ENCODE measurements around the gene MMAA.
"Not testable (repeated sequence)": the region's sequence is repeated elsewhere in the genome, so short reads cannot be mapped to it uniquely, and the experiment has no call there.

The MMAA gene

DNA sequence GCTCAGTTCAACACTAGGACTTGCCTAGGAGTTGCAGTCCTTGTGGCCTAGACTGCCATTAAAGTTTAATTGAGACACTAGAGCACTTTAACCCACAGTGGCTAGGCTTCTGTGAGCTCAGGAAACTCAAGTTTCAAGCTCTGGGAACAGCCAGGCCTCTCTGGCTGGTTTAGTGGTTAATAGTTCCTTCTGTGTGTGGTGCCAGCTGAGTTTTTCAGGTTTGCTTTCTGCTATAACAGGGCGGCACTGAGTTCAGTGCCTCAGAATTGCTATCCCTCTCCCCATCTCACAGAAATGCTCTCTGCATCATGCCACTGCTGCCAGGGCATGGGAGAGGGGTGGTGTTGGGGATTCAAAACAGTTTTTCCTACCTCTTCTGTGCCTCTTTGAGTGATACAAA is 15.9 kb downstream of the MMAA start:
- DNase-seq (ENCODE audit: low read depth in 2 of 2), result no peak

DNA sequence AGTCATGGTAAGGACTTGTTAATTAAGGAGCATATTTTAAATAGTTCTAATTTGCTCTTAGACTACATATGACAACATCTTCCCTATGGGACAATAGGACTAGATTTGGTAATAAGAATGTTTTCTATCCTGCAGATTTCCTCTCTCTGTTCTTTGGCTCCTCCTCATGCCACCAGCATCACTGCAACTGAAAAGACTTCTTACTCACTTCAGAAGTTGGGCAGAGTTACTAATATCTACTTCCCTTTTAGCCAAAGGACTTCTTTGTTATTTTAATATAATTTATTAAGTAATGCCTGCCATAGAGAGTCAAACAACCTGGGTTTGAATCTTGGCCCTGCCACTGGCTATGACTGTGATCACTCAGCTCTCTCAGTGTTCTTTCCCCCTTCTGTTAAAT is 16.4 kb downstream of the MMAA start:
- no peak for DNase-seq (ENCODE audit: low read depth in 2 of 2)

DNA sequence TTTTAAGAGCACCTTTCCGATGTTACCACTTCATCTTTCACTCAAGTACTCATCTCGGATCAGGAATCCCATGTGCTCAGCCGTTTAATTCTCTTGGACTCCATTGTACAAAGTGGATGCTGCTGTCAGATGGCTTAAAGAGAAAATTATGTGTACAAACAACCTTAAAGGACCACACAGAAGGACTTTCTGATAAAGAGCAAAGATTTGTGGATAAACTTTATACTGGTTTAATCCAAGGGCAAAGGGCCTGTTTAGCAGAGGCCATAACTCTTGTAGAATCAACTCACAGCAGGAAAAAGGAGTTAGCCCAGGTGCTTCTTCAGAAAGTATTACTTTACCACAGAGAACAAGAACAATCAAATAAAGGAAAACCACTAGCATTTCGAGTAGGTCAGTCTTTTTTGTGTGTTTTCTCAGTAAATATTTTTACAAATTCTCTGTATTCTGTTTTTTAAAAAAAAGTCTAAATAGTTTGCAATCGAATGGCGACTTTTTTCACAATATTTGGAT is 20.1 kb downstream of the MMAA start:
- no peak for DNase-seq (ENCODE audit: low read depth in 2 of 2)

DNA sequence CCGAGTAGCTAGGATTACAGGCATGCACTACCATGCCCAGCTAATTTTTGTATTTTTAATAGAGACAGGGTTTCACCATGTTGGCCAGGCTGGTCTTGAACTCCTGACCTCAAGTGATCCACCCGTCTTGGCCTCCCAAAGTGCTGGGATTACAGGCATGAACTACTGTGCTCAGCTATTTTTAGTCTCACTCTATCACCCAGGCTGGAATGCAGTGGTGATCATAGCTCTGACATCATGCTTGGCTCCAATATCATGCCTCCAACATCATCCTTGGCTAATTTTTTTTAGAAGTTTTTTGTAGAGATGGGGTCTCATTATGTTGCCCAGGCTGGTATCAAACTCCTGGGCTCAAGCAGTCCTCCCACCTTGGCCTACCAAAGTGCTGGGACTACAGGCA is 21.1 kb downstream of the MMAA start:
- DNase-seq (ENCODE audit: low read depth in 2 of 2), result not testable (repeated sequence)

DNA sequence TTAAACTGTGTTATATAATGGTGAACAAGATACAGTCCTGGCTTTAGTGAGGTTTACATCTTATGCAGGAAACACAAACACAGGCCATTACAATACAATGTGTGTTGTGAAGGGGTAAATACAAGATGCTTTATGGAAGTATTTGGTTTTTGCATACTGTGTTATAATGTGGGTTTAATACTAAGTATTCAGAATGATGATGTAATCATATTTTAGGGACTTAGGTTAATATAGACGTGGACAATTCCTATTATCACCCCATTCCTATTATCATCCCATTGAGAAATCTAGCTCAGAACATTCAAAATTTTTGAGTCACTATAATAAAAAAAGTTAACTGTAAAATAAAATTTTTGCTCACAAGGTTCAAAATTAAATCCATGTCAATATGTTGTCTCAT is 24.1 kb downstream of the MMAA start:
- no peak for DNase-seq (ENCODE audit: low read depth in 2 of 2)

DNA sequence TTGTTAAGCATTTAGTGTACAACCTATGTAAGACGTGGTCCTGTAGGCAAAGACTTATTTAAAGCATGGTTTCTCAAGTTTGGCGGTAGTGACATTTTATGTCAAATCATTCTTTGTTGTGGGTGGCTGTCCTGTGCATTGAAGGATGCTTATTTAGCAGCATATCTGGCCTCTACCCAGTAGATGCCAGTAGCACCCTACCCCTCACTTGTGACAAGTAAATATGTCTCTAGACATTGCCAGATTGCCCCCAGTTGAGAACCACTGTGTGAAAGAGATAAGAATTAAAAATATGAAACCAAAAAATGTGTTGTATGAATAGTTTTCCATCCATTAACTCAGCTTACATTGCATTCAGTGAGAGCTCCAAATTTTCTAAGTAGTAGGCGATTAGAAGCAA is 25.5 kb downstream of the MMAA start:
- no peak for DNase-seq (ENCODE audit: low read depth in 2 of 2)

DNA sequence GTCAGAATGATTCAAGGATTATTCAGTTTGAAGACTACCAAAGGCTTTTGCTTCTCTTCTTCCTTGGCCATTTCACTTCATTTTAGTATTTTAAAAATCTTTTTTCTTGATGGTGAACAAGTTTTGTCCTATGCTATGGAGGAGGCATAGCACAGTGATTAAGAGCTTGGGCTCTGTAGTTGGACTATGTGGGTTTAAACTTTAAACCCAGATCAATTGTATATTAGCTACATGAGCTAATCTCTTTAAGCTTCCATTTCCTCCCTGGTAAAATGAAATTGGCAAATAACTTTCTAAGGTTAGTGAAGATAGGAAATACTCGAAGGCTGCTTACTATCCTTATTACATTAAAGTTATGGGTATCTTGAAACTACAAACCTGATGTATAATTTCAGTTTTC is 37.0 kb downstream of the MMAA start:
- DNase-seq (ENCODE audit: low read depth in 2 of 2), result no peak

DNA sequence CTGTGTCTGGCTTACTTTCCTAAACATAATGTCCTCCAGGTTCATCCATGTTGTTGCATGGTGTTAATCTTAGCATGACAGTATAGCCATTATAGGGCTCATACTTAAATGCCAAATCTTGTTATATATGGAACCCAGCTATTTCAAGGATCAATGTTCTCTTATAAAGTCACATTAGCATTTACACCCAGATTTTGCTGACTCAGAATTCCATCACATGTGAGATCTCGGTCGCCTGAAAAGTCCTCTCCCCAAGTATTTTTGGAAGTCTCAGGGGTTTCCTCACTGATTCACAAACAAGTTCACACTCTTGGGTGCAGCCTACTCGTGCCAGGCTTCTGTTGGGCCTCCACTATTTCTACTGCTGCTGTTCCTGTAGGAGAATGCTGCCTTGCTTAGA is 40.9 kb downstream of the MMAA start:
- DNase-seq (ENCODE audit: low read depth in 2 of 2), result no peak

DNA sequence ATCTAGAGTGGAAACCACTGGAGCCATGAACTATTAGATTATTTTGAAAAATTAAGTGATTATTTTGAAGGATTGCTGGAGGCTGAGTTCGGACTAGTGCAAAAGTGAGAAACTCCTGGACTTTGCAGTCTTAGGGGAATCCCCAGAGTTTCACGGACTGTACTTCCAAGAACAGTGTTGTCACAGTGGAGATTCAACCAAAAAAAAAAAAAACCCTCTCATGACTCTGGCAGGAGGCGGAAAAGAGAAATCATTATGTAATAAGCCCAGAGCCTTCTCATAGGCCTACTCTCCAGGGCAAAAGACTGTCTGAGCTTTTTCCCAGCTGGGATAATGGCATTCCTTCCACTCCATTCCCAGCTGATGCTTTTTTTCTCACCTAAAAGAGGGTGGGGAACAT is 44.0 kb downstream of the MMAA start:
- DNase-seq (ENCODE audit: low read depth in 2 of 2), result no peak

DNA sequence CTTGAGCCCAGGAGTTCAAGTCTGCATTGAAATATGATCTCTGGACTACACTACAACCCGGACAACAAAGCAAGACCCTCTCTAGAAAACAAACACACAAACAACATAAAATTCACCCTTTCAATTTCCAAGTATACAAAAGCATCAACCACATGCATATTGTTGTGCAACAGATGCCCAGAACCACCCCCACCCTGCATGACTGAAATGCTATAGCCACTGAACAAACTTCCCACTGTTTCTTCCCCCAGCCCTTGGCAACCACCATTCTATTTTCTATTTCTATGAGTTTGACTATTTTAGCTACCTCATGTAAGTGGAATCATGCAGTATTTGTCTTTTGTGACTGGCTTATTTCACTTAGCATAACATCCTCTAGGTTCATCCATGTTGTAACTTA is 46.6 kb downstream of the MMAA start:
- DNase-seq (ENCODE audit: low read depth in 2 of 2), result no peak

DNA sequence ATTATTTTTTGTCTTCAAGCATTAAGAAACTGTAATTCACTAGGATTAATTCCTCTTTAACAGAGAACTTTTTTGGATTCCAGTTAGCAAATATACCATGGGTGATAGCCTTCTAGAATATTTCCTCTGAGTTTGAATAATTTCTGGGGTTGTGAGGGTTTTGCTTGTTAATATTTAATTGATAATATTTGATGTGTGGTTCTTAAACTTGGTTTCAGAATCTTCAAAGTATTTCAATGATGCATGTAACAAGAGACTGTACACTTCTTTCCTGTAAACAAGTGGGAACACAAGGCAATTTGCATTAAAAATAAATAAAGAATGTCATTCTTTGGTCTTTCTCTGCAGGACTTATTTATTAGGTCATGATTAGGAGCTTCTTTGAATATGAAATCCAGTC is 51.2 kb downstream of the MMAA start:
- no peak for DNase-seq (ENCODE audit: low read depth in 2 of 2)

DNA sequence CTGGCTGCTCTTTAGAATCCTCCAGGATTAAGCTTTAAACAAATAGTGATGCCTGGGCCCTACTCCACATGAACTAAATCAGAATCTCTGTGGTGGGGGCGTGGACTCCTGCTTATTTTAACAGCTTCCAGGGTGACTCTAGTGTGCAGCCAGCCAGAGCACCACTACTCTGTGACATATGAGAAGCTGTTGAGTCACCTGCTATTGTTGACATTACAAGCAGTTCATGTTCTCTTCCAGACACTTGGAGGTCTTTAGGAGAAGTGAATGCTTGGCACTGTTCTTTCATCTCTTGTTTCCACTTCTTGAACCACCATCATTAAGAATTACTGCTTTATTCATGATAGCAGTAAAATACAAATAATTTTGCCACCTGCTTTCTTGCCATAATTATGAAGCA is 60.3 kb downstream of the MMAA start:
- DNase-seq (ENCODE audit: low read depth in 2 of 2), result no peak

DNA sequence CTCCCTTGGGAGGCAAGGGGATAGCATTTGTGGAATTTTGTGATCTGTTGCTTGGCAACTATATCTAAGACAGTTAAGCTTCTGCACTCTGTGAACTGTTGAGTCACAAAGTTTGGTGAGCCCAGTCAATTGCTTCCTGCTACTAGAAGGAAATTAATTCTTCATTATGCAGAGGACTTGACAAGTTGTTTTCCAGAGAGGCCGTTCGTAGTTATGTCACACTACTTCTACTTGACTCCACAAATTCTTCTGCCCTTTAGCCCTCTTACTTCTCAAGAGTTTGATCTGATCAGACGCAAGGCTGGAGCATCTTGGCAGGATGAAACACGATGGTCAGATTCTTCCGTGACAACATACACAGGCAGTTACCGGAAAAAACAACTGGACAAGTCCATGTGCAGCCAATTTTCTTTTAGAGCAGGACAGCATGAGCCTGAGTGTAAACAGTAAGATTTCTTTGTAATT is 60.8 kb downstream of the MMAA start, which contains the start of gene C4orf51:
Gene C4orf51 (plus strand): TSS at position 156 of the 465 bp plus-strand sequence. CDS start 58 bp downstream, at position 214.
- no peak for DNase-seq (ENCODE audit: low read depth in 2 of 2)

DNA sequence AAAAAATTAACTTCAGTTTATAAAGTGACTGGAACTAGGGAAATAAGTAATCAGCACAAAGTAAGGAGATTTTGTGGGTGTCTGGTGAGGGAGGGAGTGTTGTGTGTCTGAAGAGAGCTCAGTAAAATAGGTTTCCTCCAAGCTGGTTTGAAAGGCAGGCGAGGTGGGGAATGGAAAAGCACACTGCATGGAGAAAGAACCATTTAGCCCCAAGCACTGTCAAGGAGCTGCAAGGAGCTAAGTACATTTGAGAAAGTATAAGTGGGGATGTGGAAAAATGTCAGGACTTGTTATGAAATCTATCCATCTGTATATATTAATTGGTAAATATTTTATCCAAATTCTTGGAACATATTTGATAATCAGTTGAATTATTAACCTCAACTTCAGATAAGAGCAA is 61.7 kb downstream of the MMAA start:
- no peak for DNase-seq (ENCODE audit: low read depth in 2 of 2)

DNA sequence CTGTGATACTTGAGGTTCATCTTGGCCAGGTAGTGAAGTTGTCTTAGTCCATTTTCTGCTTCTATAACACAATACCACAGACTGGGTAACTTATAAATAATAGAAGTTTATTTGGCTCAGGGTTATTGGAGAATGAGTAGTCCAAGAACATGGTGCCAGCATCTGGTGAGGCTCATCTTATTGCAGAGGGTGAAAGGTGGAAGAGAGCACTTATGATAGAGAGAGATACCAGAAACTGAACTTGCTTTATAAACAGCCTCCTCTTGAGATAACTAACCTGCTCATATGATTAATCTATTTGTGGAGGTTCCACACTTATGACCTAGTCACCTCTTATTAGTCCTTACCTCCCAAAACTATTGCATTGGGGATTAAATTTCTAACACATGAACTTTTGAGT is 62.3 kb downstream of the MMAA start:
- DNase-seq (ENCODE audit: low read depth in 2 of 2), result no peak

DNA sequence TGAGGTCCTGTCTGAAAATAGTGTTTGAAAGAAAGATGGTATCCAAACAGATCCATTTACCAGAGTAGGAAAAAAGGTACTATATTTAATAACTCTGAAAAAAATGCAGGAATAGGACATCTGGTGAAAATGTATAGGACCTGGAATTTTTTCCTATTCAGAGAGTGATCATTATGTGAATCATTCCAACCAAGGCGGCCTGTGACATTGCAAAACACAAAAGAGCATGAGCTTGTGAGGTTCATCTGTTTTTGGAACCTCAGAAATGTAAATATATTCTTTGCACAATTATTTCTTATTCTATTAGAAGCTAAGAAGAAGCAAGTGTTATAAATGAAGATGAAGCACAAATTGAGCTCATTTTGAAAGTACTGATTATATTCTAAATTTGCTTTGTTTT is 62.8 kb downstream of the MMAA start:
- DNase-seq (ENCODE audit: low read depth in 2 of 2), result no peak

DNA sequence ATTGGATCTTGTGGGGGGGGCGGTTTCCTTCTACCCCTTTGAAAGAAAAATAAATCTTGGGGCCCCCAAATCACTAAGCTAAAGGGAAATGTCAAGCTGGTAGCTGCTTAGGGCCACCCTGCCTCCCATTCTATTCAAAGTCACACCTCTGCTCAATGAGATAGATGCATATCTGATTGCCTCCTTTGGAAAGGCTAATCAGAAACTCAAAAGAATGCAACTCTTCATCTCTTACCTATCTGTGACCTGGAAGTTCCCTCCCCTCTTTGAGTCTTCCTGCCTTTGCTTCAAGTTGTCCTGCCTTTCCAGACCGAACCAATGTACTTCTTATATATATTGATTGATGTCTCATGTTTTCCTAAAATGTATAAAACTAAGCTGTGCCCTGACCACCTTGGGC is 67.8 kb downstream of the MMAA start:
- no peak for DNase-seq (ENCODE audit: low read depth in 2 of 2)

DNA sequence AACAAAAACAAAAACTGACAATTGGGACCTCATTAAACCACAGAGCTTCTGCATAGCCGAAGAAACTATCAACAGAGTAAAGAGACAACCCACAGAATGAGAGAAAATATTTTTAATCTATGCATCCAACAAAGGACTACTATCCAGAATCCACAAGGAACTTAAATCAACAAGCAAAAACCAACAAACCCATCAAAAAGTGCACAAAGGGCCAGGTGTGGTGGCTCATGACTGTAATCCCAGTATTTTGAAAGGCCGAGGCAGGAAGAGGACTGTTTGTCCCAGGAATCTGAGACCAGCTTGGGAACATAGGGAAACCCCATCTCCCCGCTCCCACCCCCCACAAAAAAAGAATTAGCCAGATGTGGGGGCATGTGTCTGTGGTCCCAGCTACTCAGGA is 71.4 kb downstream of the MMAA start:
- no peak for DNase-seq (ENCODE audit: low read depth in 2 of 2)

DNA sequence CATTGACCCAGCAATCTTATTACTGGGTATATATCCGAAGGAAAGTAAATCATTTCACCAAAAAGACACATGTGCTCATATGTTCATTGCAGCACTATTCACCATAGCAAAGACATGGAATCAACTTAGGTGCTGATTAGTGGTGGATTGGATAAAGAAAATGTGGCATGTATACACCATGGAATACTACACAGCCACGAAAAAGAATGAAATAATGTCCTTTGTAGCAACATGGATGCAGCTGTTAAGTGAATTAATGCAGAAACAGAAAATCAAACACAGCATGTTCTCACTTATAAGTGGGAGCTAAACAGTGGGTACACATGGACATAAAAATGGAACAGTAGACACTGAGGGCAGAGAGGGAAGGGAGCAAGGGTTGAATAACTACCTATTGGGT is 72.2 kb downstream of the MMAA start:
- DNase-seq (ENCODE audit: low read depth in 2 of 2), result not testable (repeated sequence)

DNA sequence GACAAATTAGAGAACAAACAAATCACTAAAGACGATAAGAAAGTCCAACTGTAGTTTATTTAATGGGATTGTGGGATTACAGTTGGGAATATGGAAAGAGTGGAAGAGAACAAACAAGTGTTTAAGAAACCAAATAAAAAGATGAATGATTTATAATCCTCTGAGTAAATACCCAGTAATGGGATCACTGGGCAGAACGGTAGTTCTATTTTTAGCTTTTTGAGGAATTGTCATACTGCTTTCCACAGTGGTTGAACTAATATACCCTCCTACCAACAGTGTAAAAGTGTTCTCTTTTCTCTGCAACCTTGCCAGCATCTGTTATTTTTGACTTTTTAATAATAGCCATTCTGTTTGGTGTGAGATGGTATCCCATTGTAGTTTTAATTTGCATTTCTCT is 75.7 kb downstream of the MMAA start:
- DNase-seq (ENCODE audit: low read depth in 2 of 2), result no peak

DNA sequence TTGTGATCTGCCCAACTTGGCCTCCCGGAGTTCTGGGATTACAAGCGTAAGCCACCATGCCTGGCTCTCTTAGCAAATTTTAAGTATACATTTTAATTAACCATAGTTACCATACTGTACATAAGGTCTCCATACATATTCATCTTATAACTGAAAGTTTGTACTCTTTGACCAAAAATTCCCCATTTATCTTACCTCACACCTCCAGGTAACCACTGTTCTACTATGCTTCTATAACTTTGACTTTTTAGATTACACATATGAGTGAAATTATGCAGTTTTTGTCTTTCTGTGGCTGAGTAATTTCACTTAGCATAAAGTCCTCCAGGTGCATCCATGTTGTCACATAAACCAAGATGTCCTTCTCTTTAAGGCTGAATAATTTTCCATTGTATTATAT is 78.1 kb downstream of the MMAA start:
- DNase-seq (ENCODE audit: low read depth in 2 of 2), result no peak

DNA sequence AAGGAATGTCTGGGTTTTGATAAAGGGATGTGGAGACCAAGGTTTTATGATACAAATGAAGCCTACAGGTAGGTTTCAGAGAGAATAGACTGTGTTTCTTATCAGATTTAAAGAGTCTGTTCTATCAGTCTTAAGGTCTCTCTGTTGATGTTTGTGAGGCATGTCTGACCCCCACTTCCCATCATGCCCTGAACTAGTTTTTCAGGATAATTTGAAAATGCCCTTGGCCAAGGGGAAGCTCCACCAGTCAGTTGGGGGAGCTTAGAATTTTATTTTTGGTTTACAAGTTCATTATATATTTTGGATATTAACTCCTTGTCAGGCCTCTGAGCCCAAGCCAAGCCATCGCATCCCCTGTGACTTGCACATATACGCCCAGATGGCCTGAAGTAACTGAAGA is 79.3 kb downstream of the MMAA start:
- no peak for DNase-seq (ENCODE audit: low read depth in 2 of 2)

DNA sequence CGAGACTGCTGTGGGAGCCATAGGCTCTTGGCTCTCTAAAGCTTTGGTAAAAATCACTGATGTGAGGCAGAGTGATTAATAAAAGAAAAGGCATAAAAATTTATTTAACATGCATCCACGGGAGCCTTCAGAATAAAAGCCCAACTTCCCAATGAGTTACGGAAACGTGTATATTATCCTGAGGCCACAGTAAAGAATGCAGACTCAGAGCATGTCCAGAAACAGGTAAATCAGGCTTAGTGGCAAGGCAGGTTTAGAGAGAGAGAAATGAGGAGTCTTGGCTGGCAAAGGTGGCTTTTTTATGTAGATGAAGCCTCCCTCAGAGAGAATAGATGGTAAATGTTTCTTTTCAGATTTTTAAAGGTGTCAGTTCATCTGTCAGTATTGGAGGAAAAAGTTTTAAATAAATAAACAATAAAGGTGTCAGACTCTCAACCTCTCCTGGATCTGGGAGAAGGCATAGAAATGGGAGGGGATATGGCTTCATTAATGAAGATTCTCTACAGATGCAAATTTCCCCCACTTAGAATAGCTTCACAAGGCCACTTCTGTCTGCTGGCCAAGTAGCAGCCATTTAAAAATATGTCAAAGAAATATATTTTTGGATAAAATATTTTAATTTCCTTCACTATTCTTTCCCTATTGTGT is 84.8 kb downstream of the MMAA start:
- DNase-seq (ENCODE audit: low read depth in 2 of 2), result no peak

DNA sequence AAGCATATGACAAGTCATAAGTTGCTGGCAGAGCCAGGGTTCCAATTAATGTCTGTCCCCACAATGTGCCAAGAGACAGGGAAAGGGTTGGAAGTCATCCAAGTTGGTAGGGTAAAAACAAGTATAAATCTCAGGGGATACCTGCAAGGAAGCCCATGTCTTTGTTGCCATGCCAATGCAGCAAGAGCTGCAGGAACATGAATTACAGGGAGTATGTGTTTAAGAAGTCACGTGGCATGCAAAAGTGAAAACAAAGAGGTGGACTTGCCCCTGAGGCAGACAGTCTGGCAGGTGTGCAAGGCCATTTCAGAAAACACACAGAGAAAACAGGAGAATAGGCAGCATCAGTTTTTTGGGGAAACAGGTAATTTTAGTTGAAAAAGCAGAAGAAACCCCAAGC is 90.2 kb downstream of the MMAA start:
- no peak for DNase-seq (ENCODE audit: low read depth in 2 of 2)

All from stimulated activated CD4-positive, alpha-beta T cell treated with anti-CD3 and anti-CD28 coated beads, Interleukin-4, amount 100 ng/mL, for 48 hours (primary cell).